Limb (tissue), 2 donors: ENCODE results near the gene TNS1.

Experiments
- DNase-seq, 2 donors: peaks; one replicate each; pipeline ENCODE4 v3.0.0-alpha.2; 2016; ENCODE audit errors: extremely low spot score in 2 of 2

TNS1 gene

GRCh38 chr2:217958206-217958883, 44.5 kb downstream of the TNS1 start:
- DNase-seq = no peak

- no peak for DNase-seq
Measured at GRCh38 chr2:217956586-217957457, 46.0 kb downstream of the TNS1 start.

DNA sequence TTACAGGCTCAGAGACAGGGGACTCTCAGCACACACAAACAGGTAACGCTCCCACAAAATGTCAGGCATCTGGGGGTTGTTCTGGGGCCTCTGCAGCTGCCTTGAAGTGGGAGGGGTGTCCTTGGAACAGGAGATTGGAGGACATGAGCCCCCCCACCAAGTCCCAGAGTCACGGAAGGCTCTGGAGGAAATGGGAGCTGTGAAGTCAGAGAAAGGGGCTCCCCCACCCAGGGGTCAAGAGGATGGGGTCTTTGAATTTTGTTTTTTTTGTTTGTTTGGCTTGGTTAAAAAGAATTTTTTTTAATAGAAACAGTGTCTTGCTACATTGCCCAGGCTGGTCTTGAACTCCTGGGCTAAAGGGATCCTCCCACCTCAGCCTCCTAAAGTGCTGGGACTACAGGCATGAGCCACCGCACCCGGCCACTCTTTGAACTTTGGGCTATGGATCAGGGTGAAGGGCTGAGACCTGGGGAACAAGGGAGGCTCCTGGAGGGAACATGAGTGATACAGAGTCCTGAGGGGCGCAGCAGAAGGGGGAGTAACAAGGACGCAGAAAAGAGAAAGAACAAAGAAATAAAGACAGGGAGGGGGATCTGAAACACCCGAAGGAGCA, 46.8 kb downstream of the TNS1 start:
- DNase-seq = no peak

- no peak for DNase-seq
Measured at GRCh38 chr2:217954971-217955740, 47.6 kb downstream of the TNS1 start.

GRCh38 chr2:217954469-217954868, 48.3 kb downstream of the TNS1 start:
- DNase-seq = no peak

DNA sequence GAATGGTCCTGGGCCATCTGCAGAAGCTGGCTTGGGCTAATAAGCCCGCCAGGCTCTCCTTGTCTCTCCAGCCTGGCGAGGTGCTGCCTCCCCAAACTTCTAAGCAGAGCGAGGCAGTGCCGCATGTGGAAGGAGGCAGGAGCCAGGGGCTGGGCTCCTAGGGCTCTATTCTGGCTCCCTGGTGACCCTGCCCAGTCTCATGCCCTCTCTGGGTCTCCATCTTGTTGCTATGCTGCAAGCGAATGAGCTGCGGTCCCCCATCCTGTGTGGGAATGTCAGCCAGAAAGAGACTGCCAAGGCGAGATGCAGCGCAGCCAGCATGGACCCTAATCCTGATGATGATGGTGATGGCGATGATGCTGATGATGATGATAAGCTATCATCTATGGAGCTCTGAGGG, 48.7 kb downstream of the TNS1 start:
- no peak for DNase-seq

GRCh38 chr2:217953531-217953932, 49.3 kb downstream of the TNS1 start:
- DNase-seq = no peak

DNA sequence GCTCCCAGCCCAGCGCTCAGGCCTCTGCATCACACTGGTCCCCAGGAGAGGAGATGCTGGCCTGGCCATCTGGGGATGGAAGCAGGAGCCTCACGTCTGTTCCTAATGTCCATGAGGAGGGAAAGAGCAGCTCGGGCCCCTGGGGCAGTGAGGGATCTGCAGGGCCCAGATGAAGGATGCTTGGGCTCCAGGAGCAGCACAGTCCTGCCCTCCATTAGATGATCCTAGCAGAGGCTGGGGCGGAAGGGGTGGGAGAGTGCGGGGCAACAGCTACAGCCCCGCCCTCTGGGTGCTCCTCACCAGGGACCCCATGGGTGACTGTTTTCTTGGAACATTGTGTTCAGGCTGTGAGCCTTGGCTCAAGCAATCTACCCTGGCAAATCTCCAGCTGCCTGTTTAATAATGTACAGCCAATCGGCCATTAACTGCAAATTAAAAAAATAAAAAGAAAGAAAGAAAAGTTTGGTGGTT, 49.7 kb downstream of the TNS1 start:
- no peak for DNase-seq

DNA sequence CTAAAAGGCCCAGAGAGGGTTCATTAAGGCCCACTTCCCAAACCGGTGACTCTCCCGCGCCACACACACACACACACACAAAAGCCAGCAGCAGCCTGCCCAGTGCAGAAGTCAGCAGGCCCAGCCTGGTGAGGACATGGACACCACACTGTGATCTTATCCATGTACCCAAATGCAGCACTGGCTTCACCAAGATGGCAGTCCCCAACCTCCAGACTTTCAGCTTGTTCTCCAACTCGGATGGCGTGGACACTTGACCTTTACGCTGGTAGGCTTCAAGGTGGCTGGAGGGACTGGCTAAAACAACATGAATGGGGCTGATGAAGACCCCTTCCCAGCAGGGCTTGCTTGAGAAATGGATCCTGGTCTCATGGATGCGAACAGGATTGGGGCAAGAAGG, 50.4 kb downstream of the TNS1 start:
- DNase-seq = no peak

- DNase-seq = no peak
Measured at GRCh38 chr2:217951521-217952247, 51.1 kb downstream of the TNS1 start.

DNA sequence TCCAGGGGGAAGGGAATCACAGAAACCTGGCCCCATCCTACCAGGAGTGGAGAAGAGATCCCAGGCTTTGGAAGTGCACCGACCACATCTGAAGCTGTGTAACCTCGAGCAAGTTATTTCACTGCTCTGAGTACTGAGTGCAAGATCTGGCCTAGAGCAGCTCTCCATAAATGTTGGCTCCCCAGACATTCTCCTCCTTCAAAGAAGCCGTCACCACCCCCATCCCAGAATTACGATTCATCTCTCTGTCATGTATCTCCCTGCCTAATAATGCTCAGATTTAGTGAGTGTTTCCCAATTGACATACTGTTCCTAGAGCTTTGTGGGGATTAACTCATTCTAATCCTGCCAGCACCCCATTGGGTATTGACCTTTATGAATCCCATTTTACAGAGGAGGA, 51.7 kb downstream of the TNS1 start:
- DNase-seq = no peak

- no peak for DNase-seq
Measured at GRCh38 chr2:217950401-217950871, 52.4 kb downstream of the TNS1 start.

GRCh38 chr2:217949447-217949846, 53.3 kb downstream of the TNS1 start:
- DNase-seq = no peak

DNA sequence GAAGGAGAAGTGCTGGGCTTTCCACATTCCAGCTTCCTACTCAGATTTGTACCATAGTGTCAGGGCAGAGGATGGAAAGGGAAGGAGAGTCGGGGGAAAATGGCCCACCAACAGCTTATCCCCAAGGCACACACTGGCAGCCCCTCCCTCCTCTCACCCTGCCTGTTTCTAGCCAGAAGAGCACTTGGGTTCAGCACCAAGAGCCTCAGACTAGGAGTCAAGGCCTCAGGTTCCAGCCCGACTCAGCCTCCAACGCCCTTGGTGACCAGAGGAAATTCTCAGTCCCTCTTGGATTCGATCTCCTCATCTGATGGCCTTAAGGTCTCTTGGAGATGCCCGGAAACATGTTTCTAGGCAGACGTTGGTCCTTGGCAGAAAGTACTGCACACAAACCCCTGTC, 53.9 kb downstream of the TNS1 start:
- DNase-seq = no peak

- DNase-seq = no peak
Measured at GRCh38 chr2:217948351-217948791, 54.4 kb downstream of the TNS1 start.

DNA sequence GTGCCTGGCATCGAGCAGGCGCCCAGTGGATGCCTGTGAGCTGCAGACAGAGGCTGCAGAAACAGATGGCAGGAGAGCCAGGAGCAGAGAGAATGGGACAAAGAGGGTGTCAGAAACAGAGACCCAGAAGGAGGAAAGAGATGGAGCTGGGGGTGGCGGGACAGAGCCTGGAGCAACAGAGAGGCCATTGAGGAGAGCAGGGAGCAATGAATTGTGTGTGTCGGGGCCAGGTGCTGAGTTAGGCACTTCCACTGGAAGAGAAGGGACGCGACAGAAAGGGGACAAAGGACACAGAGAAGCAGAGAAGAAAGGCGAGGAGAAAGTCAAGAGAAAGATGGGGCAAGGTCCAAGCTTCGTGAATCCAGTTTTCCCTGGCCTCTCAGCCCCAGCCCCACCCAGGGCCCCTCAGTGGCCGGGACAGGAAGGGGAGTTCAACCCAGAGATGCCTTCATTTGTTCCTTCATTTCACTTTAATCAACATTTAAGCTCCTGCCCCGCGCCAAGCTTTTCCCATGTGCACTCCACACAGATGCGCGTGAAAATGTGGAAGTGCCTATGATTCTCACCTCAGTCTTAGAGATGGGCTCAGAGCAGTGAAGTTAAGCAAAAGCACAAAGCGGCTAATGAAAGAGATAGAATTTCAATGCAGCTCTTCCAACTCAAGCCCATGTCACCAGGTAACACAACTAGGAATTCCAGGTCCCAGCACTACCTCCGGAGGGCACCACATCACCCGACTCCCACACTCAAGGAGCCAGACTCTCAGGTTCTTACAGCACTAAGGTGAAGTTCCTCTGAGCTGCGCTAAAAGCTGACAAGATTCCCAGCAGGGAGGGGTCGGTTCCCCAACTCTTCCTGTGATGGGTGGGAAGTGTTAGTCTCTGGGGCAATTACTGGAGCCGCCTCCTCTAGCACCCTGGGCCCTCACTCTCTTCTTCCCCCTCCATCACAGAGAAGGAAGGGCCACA, 55.1 kb downstream of the TNS1 start:
- DNase-seq = peak in 1 of 2 donors; percentile 34

DNA sequence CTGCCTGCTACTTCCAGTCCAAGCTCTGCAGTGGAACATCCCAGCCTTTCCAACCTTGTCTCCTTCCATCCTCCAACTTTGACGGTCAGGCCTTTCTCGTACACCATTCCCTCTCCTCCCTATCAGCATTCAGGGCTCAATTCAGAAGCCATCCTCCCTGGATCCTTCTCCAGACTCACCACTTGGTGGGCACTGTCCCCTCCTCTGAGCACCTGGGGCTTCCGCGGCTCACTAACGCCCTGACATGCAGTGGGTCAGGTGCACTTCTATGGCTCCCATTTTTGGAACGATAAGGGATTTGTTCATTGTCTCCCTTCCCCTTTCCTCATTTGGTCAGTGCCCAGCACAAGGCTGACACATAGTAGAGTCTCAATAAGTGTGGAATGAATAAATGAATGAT, 56.7 kb downstream of the TNS1 start:
- no peak for DNase-seq

- no peak for DNase-seq
Measured at GRCh38 chr2:217945530-217945929, 57.3 kb downstream of the TNS1 start.

DNA sequence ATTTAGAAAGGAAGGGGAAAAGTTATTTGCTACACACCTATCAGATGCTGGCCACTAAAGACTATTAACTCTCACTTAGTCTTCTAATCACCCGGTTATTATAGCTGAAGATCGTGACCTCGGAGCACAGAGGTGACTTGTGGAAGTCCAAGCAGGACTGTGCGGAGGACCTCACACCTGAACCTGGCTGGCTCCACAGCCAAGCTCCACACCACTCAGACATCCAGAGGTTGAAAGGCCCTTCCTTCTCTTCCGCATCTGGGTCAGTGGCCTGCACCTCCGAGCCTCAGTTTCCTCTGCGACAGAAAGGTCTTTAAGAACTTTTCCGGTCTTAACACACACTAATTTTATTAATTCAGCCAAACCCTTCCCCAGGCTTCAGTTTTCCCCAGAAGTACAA, 57.9 kb downstream of the TNS1 start:
- no peak for DNase-seq

DNA sequence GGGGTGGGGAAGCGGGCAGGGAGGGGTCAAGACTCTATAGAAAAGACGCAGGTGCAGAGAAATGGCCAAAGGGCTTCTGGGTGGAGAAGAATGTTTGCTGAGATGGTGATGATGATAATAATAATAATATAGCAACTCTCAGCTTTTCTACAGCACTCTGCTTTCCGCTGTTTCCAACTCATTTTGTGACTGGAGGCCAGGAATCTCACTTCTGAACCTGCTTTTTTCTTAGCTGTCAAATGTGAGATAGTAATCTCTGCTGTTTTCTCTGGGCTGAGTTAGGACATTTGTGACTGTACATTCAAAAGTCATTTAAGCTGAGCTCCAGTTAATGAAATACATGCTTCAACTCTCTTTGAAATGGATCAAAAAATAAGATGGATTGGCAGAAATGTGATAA, 58.4 kb downstream of the TNS1 start:
- no peak for DNase-seq
